Pancreas (tissue), 10 donors: Measurements from ENCODE around the gene RRBP1. TPM values are rescaled to one million over a fixed set of nuclear protein-coding genes. Genes with fewer than 3 reads are reported as not detected.
"Not testable (repeated sequence)": the region's sequence is repeated elsewhere in the genome, so short reads cannot be mapped to it uniquely, and the experiment has no call there.

Experiments
- ATAC-seq, 4 donors: fragments of 200-7000 bp; cut with Tn5 transposase; one replicate each; pipeline versions ENCODE4 v1.8.0 to v1.9.1; 2020; ENCODE audit warnings: mild to moderate bottlenecking in 4 of 4, moderate library complexity in 4 of 4
- DNase-seq, 6 donors: peaks; one replicate each; pipeline ENCODE4 v3.0.0-alpha.2; 2020
- FAIRE-seq: peaks from 2 replicates; lab custom pipeline; 2012; peaks lifted over from hg19 to GRCh38; lab: Jason Lieb, UNC
- H3K27ac ChIP-seq, 4 donors: fragments of 200-600 bp; sonication (generic); 1 replicate in 3 of 4; 2 replicates in 1 of 4; pipeline versions ENCODE4 v1.5.0 to v1.8.0; 2020
- H3K27me3 ChIP-seq, 4 donors: fragments of 200-600 bp; one replicate each; pipeline ENCODE4 v1.8.0; 2021
- H3K36me3 ChIP-seq, 3 donors: fragments of 200-600 bp; sonication (generic) in 1 of 3; one replicate each; pipeline versions ENCODE4 v1.5.0 to v1.8.0; 2020 to 2021
- H3K4me1 ChIP-seq, 3 donors: fragments of 200-600 bp; one replicate each; pipeline ENCODE4 v1.8.0; 2021
- H3K4me3 ChIP-seq, 4 donors: fragments of 200-600 bp; sonication (generic) in 2 of 4; one replicate each; pipeline versions ENCODE4 v1.5.0 to v1.8.0; 2020 to 2021
- H3K9me3 ChIP-seq, 4 donors: fragments of 200-600 bp; one replicate each; pipeline ENCODE4 v1.8.0; 2021
- WGBS, 2 donors: extraction: QIAGEN DNeasy Blood & Tissue Kit; methylation state at CpG; one replicate each; pipeline ENCODE4 v1.1.7; 2013; 5-methylcytosine and 5-hydroxymethylcytosine counted together
- intact Hi-C, 3 donors: fragments of 100-400 bp; cut with DNase I; formaldehyde crosslinking; loops; one replicate each; pipeline versions ENCODE4 v1.11.1 to v1.14.2; 2022
- polyA plus RNA-seq, 2 donors: library from polyadenylated mRNA; stranded (reverse); fragments of 200-250 nt; gene quantifications; one replicate each; pipeline ENCODE4 v1.2.3, GENCODE V29; 2013
- total RNA-seq, 6 donors: library from RNA; stranded (reverse); fragmentation: NEBNext Ultra II Directional in 4 of 6; extraction: Animal tissue kit (Norgen Biotek cat#: 25700) in 4 of 6; gene quantifications; one replicate each; pipeline versions ENCODE4 v1.2.1 to v1.2.4, GENCODE V29; 2021 to 2023
- TF ChIP-seq, protein P1 (sequence below), 4 donors: fragments of 200-600 bp; sonication (generic) in 3 of 4; IDR thresholded peaks; one replicate each; pipeline versions ENCODE4 v1.5.0 to v1.8.0; 2021; ENCODE audit warnings: antibody characterized with exemption in 4 of 4
- donor health status: healthy with polysubstance abuse.
- donor health status: DM: no; HTN: no; CAD: no; lungs with moderate emphysema.
- donor health status: DM: no; HTN: no; CAD: no.
- donor health status: control.
- donor health status: control.
- donor health status: Bipolar disorder and iron deficiency.
- donor health status: DM: yes; HTN: yes; CAD: no.
- donor health status: DM: no; HTN: no; CAD: no.
- donor health status: DM: no; HTN: no; CAD: no.
- donor health status: DM: yes; HTN: yes; CAD: no.

The RRBP1 gene
- total and polyA plus RNA-seq, 8 donors = 170 to 442 (median 348) TPM

DNA sequence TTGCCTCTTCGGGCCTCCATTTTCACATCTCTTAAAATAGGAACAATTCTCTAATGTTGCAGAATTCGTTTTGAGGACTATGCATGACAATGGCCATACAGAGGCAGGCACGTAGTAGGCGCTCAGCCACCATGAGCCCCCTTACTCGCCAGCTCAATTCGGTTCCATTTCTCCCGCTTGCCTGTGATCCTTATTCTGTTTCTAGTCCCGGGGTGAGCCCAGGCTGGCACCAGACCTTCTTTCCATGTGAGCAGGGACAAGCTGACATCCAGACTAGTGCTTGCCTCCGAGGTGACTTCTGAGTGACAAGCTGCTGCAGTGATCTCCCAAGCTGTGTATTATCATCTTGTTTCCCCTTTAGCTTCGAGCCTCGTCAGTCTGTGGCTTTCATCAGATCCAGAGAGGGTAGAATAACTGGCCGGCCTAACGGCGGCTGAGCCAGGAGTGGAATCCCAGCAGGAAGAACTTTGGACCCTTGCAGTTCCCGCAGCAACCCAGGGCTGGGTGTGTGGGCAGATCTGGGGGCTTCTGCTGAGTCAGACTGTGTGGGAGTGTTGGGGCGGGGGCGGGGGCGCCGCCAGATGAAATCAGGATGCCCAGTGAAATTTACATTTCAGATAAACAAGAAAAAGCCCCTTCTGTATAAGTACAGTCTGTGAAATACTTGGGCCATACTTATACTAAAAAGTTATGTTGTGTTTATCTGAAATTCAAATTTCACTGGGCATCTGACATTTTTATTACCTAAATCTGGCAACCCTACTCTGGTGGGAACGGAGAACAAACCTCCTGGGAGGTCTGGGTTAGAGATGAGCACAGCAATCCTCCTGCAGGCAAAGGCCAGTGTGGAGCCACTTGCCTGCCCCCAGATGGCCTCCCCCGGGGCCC lies 28.6 kb upstream of the RRBP1 start:
- ATAC-seq = peak; percentile 59 to 81 (median 66)
- Histone ChIP-seq H3K4me1 (peaks cover 31 to 44% (median 39%) of the 10 kb centered on the region in 3 donors), H3K27ac (peak overlapping the region; percentile 50 to 70 (median 64)), H3K9me3 (no peaks in the 10 kb centered on the region), H3K36me3 (no peaks in the 10 kb centered on the region), H3K27me3 (no peaks in the 10 kb centered on the region), H3K4me3 (no peak overlapping the region)
- no peak for FAIRE-seq
- TF ChIP-seq, protein P1, sequence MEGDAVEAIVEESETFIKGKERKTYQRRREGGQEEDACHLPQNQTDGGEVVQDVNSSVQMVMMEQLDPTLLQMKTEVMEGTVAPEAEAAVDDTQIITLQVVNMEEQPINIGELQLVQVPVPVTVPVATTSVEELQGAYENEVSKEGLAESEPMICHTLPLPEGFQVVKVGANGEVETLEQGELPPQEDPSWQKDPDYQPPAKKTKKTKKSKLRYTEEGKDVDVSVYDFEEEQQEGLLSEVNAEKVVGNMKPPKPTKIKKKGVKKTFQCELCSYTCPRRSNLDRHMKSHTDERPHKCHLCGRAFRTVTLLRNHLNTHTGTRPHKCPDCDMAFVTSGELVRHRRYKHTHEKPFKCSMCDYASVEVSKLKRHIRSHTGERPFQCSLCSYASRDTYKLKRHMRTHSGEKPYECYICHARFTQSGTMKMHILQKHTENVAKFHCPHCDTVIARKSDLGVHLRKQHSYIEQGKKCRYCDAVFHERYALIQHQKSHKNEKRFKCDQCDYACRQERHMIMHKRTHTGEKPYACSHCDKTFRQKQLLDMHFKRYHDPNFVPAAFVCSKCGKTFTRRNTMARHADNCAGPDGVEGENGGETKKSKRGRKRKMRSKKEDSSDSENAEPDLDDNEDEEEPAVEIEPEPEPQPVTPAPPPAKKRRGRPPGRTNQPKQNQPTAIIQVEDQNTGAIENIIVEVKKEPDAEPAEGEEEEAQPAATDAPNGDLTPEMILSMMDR (IDR thresholded peaks at IDR 0.05) = no peak
- DNase-seq = peak in 2 of 6 donors; percentile 34 to 44
- WGBS, 2 donors = 29 to 37% methylated on average over 21 of the region's 21 CpGs
- intact Hi-C loops = no loop called here

- H3K27me3 ChIP-seq = no peaks in the 10 kb centered on the region
- FAIRE-seq = no peak
- no peak for ATAC-seq
- peak overlapping the region; percentile 50 to 70 (median 64) for H3K27ac ChIP-seq
- no peak overlapping the region for H3K4me3 ChIP-seq
- no peaks in the 10 kb centered on the region for H3K9me3 ChIP-seq
- H3K36me3 ChIP-seq = no peaks in the 10 kb centered on the region
- intact Hi-C loops = loop anchor here in 1 of 3 donors (10.0 kb wide), 1 partner anchor 95 kb away; no protein-coding TSS in a partner anchor
- peaks cover 31 to 44% (median 31%) of the 10 kb centered on the region in 3 donors for H3K4me1 ChIP-seq
- TF ChIP-seq, protein P1 (IDR thresholded peaks at IDR 0.05) = no peak
- DNase-seq = no peak
- WGBS, 2 donors = 75 to 80% methylated on average over 12 of the region's 12 CpGs
Observed at GRCh38 chr20:17709361-17710293, 27.6 kb upstream of the RRBP1 start.

- TF ChIP-seq, protein P1 (IDR thresholded peaks at IDR 0.05) = no peak
- Histone ChIP-seq H3K9me3 (no peaks in the 10 kb centered on the region), H3K27me3 (no peaks in the 10 kb centered on the region), H3K4me3 (no peak overlapping the region), H3K27ac (peak overlapping the region in 2 of 4 donors; percentile 5 to 16), H3K4me1 (peaks cover 26 to 44% (median 31%) of the 10 kb centered on the region in 3 donors), H3K36me3 (no peaks in the 10 kb centered on the region)
- no peak for DNase-seq
- peak in 1 of 4 donors; percentile 27 for ATAC-seq
- intact Hi-C loops = loop anchor here in 1 of 3 donors (10.0 kb wide), 1 partner anchor 96 kb away; no protein-coding TSS in a partner anchor
- 52 to 56% methylated on average over 7 of the region's 7 CpGs for WGBS, 2 donors
- FAIRE-seq = no peak
Observed at GRCh38 chr20:17708675-17709360, 26.8 kb upstream of the RRBP1 start.

- 79 to 88% methylated on average over 3 of the region's 3 CpGs for WGBS, 2 donors
- intact Hi-C loops = loop anchor here in 1 of 3 donors (10.0 kb wide), 1 partner anchor 97 kb away; no protein-coding TSS in a partner anchor
- DNase-seq, FAIRE-seq, H3K27ac ChIP-seq, H3K27me3 ChIP-seq, H3K4me3 ChIP-seq, ATAC-seq, H3K36me3 ChIP-seq, H3K9me3 ChIP-seq: not testable (repeated sequence)
- peaks cover 26 to 44% (median 33%) of the 10 kb centered on the region in 3 donors for H3K4me1 ChIP-seq
Observed at GRCh38 chr20:17707951-17708350, 25.9 kb upstream of the RRBP1 start.
